Mucosa of rectum (tissue), 2 donors: ENCODE measurements around the gene MAVS.
"Not testable (repeated sequence)": the region's sequence is repeated elsewhere in the genome, so short reads cannot be mapped to it uniquely, and the experiment has no call there.

Experiments
- H3K27ac ChIP-seq, 2 donors: one replicate each; pipeline ENCODE4 v1.7.0; 2013; ENCODE audit warnings: inconsistent platforms in 2 of 2, low read depth in 2 of 2, low read length in 2 of 2
- H3K27me3 ChIP-seq, 2 donors: one replicate each; pipeline ENCODE4 v1.7.0; 2013; ENCODE audit warnings: low read length in 2 of 2; ENCODE audit not compliant: control insufficient read depth in 2 of 2, insufficient read depth in 2 of 2
- H3K36me3 ChIP-seq, 2 donors: one replicate each; pipeline ENCODE4 v1.7.0; 2013; ENCODE audit warnings: low read length in 2 of 2; ENCODE audit not compliant: control insufficient read depth in 2 of 2, insufficient read depth in 2 of 2
- H3K4me1 ChIP-seq, 2 donors: one replicate each; pipeline ENCODE4 v1.7.0; 2013; ENCODE audit warnings: low read length in 2 of 2, mild to moderate bottlenecking in 1 of 2; ENCODE audit not compliant: control insufficient read depth in 2 of 2, insufficient read depth in 2 of 2
- H3K4me3 ChIP-seq, 2 donors: one replicate each; pipeline ENCODE4 v1.7.0; 2013; ENCODE audit warnings: low read length in 2 of 2
- H3K9ac ChIP-seq, 2 donors: one replicate each; pipeline ENCODE4 v1.7.0; 2013; ENCODE audit warnings: low read length in 2 of 2, low read depth in 1 of 2, mild to moderate bottlenecking in 1 of 2
- H3K9me3 ChIP-seq, 2 donors: one replicate each; pipeline ENCODE4 v1.7.0; 2013; ENCODE audit warnings: low read length in 2 of 2; ENCODE audit not compliant: control insufficient read depth in 2 of 2
- donor health status: healthy.
- donor health status: Normal muscosa, but diverticular disease.

Gene MAVS

GRCh38 chr20:3890999-3891929 is 44.6 kb downstream of the MAVS start:
- Histone ChIP-seq H3K9ac (peak overlapping the region; percentile 91 to 97), H3K4me1 (peaks cover 23 to 24% of the 10 kb centered on the region in 2 donors), H3K9me3 (no peaks in the 10 kb centered on the region), H3K4me3 (peak overlapping the region in 1 of 2 donors; percentile 95), H3K27ac (no peak overlapping the region), H3K27me3 (no peaks in the 10 kb centered on the region), H3K36me3 (no peaks in the 10 kb centered on the region)

DNA sequence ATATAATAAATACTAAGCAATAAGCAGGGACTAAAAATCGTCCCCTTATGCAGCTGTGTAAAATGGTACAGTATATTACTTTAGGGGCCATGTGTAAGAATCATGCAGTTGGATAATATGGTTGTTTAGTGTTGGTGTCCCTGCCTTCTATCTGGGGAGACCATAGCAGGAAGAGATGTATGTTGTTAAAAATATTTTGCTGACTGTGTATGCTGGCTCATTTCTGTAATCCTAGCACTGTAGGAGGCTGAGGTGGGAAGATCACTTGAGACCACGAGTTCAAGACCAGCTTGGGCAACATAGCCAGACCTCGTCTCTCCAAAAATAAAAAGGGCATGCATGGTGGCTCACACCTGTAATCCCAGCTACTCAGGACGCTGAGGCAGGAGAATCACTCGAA is 48.2 kb downstream of the MAVS start:
- H3K27ac ChIP-seq, result no peak overlapping the region
- no peak overlapping the region for H3K9ac ChIP-seq
- no peak overlapping the region for H3K4me3 ChIP-seq
- no peaks in the 10 kb centered on the region for H3K9me3 ChIP-seq
- H3K4me1 ChIP-seq, result peaks cover 13 to 19% of the 10 kb centered on the region in 2 donors
- no peaks in the 10 kb centered on the region for H3K27me3 ChIP-seq
- H3K36me3 ChIP-seq, result no peaks in the 10 kb centered on the region

- no peak overlapping the region for H3K27ac ChIP-seq
Measured at GRCh38 chr20:3896302-3896701, 49.7 kb downstream of the MAVS start.

DNA sequence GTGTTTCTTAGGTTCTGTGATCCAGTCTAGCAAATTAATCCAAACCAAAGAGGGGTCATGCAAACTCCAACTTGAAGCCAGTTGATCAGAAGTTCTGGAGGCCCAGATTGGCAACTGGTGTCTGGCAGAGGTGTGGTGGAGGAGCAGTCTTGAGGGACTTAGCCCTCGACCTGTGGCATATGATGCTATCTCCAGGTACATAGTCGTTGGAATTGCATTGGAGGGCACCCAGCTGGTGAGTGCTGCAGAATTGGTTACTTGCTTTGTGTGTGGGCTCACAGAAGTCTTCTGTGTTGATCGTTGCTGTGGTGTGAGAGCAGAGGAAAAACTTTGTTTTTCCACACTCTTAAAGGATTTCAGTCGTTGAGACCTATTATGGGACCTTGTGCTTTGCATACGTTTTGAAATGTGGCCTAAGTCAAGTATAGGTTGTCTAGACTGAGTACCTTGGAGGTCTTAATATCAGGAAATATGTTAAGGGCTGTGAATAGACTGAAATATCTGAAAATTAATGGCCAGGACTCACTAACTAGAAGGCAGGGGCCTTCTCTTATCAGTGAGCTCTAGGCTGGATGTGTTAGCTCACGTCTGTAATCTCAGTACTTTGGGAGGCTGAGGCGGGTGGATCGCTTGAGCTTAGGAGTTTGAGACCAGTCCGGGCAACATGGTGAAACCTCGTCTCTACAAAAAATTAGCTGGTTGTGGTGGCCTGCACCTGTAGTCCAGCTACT is 50.4 kb downstream of the MAVS start:
- H3K36me3 ChIP-seq, result no peaks in the 10 kb centered on the region
- H3K4me3 ChIP-seq, result no peak overlapping the region
- no peaks in the 10 kb centered on the region for H3K9me3 ChIP-seq
- H3K9ac ChIP-seq, result no peak overlapping the region
- H3K27ac ChIP-seq, result no peak overlapping the region
- peaks cover 3 to 9% of the 10 kb centered on the region in 2 donors for H3K4me1 ChIP-seq
- no peaks in the 10 kb centered on the region for H3K27me3 ChIP-seq

More at GRCh38 chr20:3896302-3896701, 49.7 kb downstream of the MAVS start:
- Histone ChIP-seq H3K9ac (no peak overlapping the region), H3K9me3 (no peaks in the 10 kb centered on the region), H3K4me3 (peak overlapping the region in 1 of 2 donors; percentile 33), H3K4me1 (peaks cover 6 to 15% of the 10 kb centered on the region in 2 donors), H3K27me3 (no peaks in the 10 kb centered on the region), H3K36me3 (no peaks in the 10 kb centered on the region)

DNA sequence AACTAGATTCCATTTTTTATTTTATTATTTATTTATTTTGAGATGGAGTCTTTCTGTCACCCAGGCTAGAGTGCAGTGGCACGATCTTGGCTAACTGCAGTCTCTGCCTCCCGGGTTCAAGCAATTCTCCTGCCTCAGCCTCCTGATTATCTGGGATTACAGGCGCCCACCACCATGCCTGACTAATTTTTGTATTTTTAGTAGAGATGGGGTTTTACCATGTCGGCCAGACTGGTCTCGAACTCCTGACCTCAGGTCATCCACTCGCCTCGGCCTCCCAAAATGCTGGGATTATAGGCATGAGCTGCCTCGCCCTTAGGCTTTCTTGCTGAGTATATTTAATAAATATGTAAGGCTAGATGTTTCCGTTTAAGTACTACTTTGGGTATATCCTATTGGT is 51.5 kb downstream of the MAVS start:
- H3K4me3 ChIP-seq, H3K9ac ChIP-seq, H3K9me3 ChIP-seq, H3K4me1 ChIP-seq, H3K27me3 ChIP-seq, H3K36me3 ChIP-seq, H3K27ac ChIP-seq: not testable (repeated sequence)

DNA sequence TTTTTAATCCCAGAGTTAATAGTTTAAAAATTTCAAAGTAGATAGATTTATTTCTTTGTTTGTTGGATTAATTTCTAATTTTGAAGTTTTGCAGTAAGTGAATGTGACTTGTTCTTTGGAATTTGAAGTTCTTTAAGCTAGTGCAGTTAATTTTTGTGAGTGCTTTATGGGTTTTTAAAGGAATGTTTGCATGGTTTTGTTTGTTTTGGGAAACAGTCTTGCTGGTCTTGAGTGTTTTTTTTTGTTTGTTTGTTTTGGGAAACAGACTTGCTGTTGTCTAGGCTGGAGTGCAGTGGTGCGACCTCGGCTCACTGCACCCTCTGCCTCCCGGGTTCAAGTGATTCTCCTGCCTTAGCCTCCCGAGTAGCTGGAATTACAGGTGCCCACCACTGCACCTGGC is 52.0 kb downstream of the MAVS start:
- peaks cover 3 to 8% of the 10 kb centered on the region in 2 donors for H3K4me1 ChIP-seq
- no peaks in the 10 kb centered on the region for H3K36me3 ChIP-seq
- no peak overlapping the region for H3K27ac ChIP-seq
- H3K27me3 ChIP-seq, result no peaks in the 10 kb centered on the region
- no peak overlapping the region for H3K4me3 ChIP-seq
- no peaks in the 10 kb centered on the region for H3K9me3 ChIP-seq
- no peak overlapping the region for H3K9ac ChIP-seq

DNA sequence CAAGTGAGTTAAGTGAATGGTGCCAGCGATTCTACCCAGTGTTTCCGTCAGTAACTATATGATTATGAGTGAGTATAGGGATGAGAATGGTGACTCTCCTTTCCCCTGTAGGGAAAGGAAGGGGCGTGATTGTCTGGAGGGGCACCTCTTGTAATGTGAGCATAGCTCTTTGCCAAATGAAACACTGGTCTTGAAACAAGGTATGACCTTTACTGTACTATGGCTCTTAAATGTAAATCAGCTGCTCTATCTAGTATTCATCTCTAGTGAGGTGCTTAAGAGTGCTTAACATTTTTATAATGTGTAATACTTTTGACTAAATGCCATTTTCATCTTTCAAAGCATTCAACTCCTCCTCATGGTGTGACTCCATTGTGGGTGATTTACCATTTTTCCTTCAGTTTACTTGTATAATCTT is 53.6 kb downstream of the MAVS start:
- Histone ChIP-seq H3K9ac (no peak overlapping the region), H3K27me3 (no peaks in the 10 kb centered on the region), H3K27ac (no peak overlapping the region), H3K9me3 (no peaks in the 10 kb centered on the region), H3K4me3 (no peak overlapping the region), H3K4me1 (peaks cover 3 to 6% of the 10 kb centered on the region in 2 donors), H3K36me3 (no peaks in the 10 kb centered on the region)

DNA sequence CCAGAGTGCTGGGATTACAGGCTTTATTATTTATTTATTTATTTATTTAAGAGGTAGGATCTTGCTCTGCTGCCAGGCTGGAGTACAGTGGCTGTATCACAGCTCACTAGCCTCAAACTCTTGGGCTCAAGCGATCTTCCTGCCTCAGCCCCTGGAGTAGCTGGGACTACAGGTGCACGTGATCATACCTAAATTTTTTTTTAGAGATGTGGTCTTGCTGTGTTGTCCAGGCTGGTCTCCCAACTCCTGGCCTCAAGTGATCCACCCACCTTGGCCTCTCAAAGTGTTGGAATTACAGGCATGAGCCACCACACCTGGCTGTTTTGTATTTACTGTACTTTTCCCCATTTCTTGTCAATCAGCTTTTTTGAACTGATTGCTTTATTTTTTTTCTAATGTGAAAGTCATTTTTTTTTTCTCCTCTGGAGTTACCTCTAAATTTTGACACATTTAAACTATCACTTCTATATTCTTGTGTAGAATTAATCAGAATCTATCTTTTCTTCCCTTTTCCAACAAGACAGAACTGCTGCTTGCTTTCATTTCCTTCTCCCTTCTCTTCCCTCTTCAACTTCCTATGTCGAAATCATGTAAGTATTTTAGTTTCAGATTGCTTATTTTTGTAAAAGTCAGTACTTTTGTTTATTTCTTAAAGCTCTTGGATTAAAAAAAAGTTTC is 54.5 kb downstream of the MAVS start:
- H3K9me3 ChIP-seq, result no peaks in the 10 kb centered on the region
- no peaks in the 10 kb centered on the region for H3K36me3 ChIP-seq
- H3K4me1 ChIP-seq, result peaks cover 3 to 6% of the 10 kb centered on the region in 2 donors
- H3K27me3 ChIP-seq, result no peaks in the 10 kb centered on the region
- H3K9ac ChIP-seq, result no peak overlapping the region
- H3K27ac ChIP-seq, result no peak overlapping the region
- no peak overlapping the region for H3K4me3 ChIP-seq

DNA sequence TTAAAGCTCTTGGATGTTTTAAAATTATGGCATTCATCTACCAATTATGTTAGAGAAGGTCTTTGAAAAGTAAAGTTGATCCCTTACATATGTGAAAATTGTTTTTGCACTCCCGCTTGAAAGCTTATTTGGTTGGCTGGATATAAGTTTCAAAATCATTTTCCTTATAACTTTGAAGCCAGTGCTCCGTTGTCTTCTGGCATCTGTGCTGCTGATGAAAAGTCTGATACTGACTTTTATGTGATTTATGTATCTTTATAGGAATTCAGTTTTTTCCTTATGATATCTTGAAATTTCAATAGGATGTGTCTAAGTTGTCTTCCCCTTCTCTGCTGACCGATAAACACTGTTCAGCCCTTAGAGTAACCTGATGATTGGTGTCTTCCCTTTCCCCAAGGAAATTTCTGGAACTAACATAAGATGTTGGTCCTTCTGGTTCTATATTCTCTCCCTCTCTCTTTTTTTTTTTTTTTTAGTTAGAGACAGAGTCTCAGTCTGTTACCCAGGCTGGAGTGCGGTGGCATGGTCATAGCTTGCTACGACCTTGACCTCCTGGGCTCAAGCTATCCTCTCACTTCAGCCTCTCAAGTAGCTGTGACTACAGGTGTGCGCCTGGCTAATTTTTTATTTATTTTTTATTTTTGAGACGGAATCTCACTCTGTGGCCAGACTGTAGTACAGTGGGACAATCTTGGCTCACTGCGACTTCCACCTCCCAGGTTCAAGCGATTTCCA is 55.2 kb downstream of the MAVS start:
- no peaks in the 10 kb centered on the region for H3K9me3 ChIP-seq
- no peaks in the 10 kb centered on the region for H3K27me3 ChIP-seq
- H3K9ac ChIP-seq, result no peak overlapping the region
- H3K27ac ChIP-seq, result no peak overlapping the region
- no peaks in the 10 kb centered on the region for H3K36me3 ChIP-seq
- H3K4me1 ChIP-seq, result peaks cover 3% of the 10 kb centered on the region in 2 donors
- no peak overlapping the region for H3K4me3 ChIP-seq
